HFFc6 (cell line): Measurements from ENCODE around the gene TAGLN2. TPM values are rescaled to one million over a fixed set of nuclear protein-coding genes. Genes with fewer than 3 reads are reported as not detected.
"Not testable (repeated sequence)": the region's sequence is repeated elsewhere in the genome, so short reads cannot be mapped to it uniquely, and the experiment has no call there.

ENCODE experiments used
- DNase-seq: peaks from one replicate; pipeline ENCODE4 v3.0.0-alpha.2; 2018
- H3K27ac Mint-ChIP-seq: 2 replicates; pipeline ENCODE4 v1.8.0; 2020; ENCODE audit warnings: mild to moderate bottlenecking, mixed read lengths
- H3K27me3 Mint-ChIP-seq: 2 replicates; pipeline ENCODE4 v1.8.0; 2021; ENCODE audit warnings: mild to moderate bottlenecking, moderate library complexity, mixed read lengths; ENCODE audit not compliant: insufficient read depth
- H3K36me3 Mint-ChIP-seq: 2 replicates; pipeline ENCODE4 v1.8.0; 2021; ENCODE audit warnings: low read depth, mixed read lengths
- H3K4me1 Mint-ChIP-seq: 2 replicates; pipeline ENCODE4 v1.8.0; 2020; ENCODE audit warnings: low read depth, mixed read lengths
- H3K4me3 Mint-ChIP-seq: 2 replicates; pipeline ENCODE4 v1.8.0; 2020; ENCODE audit warnings: mild to moderate bottlenecking, moderate library complexity, mixed read lengths
- H3K9me3 Mint-ChIP-seq: 2 replicates; pipeline ENCODE4 v1.8.0; 2020; ENCODE audit warnings: mild to moderate bottlenecking, mixed read lengths
- total RNA-seq, 6 experiments: library from RNA; stranded (reverse); fragmentation: NEBNext Ultra II Directional; extraction: Animal tissue kit (Norgen Biotek cat#: 25700); gene quantifications; 2 replicates in 1 of 6; 3 replicates in 5 of 6; pipeline ENCODE4 v1.2.3, GENCODE V29; 2021
- TF ChIP-seq, protein P1 (sequence below): fragments of 200-600 bp; sonication (generic); IDR thresholded peaks from 2 replicates; pipeline ENCODE4 v1.5.0; 2021; ENCODE audit warnings: antibody characterized with exemption, mild to moderate bottlenecking

The TAGLN2 gene
- total RNA-seq, 6 experiments from 2014 or later, result 560 to 914 (median 815) TPM

GRCh38 chr1:159902541-159902940, 22.8 kb downstream of the TAGLN2 start:
- Mint-ChIP-seq H3K4me1 (peaks cover 10% of the 10 kb centered on the region), H3K27ac (no peak overlapping the region), H3K9me3 (peaks cover 6% of the 10 kb centered on the region), H3K27me3 (no peaks in the 10 kb centered on the region), H3K36me3 (peaks cover 8% of the 10 kb centered on the region), H3K4me3 (no peak overlapping the region)
- DNase-seq, result no peak
- TF ChIP-seq, protein P1, sequence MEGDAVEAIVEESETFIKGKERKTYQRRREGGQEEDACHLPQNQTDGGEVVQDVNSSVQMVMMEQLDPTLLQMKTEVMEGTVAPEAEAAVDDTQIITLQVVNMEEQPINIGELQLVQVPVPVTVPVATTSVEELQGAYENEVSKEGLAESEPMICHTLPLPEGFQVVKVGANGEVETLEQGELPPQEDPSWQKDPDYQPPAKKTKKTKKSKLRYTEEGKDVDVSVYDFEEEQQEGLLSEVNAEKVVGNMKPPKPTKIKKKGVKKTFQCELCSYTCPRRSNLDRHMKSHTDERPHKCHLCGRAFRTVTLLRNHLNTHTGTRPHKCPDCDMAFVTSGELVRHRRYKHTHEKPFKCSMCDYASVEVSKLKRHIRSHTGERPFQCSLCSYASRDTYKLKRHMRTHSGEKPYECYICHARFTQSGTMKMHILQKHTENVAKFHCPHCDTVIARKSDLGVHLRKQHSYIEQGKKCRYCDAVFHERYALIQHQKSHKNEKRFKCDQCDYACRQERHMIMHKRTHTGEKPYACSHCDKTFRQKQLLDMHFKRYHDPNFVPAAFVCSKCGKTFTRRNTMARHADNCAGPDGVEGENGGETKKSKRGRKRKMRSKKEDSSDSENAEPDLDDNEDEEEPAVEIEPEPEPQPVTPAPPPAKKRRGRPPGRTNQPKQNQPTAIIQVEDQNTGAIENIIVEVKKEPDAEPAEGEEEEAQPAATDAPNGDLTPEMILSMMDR, result no peak

DNA sequence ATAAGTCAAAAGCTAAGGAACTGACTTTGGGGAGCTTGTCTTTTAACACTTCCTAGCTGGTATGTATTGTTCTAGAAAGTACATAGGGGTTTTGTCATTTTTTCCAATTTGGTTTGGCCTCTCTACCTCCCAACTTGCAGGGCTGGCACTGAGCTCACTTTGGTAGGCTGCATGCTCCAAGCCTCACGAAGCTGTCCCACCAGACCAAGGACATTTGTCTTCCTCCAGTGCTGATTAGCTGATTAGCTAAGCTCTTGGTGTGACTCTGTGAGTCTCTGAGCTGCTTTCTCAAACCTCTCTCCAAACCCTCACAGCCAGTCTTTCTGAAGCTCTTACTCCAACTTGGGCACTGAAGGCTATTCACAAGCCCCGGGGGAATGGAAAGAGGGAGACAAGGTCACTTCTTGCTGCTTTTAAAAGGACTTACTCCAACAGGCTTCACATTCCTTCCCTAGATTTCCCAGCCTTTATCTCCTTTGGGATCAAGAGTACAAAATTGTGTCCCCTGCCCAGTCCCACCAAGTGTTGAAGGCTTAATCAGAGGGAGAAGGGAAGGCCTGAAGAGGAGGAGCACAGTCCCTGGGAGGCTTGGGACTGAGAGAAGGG, 24.4 kb downstream of the TAGLN2 start:
- no peak overlapping the region for H3K4me3 Mint-ChIP-seq
- H3K4me1 Mint-ChIP-seq, result peaks cover 21% of the 10 kb centered on the region
- H3K36me3 Mint-ChIP-seq, result peaks cover 8% of the 10 kb centered on the region
- no peaks in the 10 kb centered on the region for H3K27me3 Mint-ChIP-seq
- H3K27ac Mint-ChIP-seq, result no peak overlapping the region; the same call in 1 of the 2 replicates
- TF ChIP-seq, protein P1, result no peak
- H3K9me3 Mint-ChIP-seq, result peaks cover 6% of the 10 kb centered on the region
- DNase-seq, result no peak

DNA sequence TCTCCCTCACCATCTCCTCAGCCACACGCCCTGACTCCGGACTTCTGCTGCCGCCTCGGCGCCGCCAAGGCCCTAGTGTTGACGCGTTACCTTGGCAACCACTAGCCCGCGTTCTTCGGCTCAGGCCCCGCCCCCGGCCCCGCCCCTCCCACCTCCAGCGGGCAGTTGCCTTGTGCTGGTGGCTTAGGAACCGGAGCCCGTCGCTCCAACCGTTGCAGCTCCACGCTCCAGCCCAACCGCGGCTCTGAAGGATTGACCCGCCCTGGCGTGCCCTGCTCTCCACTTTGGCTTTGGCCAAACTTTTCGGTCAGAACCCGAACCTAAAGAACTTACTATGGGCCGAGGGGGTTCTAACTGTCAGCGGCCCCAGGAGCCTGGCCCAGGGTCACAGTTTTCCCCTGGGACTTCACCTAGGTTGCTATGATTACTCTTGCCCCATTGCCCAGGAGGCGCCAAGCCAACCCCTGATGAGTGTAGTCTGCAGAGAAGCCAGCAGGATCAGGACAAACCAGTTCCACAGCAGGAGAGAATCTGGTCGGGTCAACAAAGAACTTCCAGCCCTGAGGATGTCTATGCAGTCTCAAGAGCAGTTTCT, 25.1 kb downstream of the TAGLN2 start, which contains the start of gene CFAP45:
CFAP45 (minus strand) TSS at position 80 of the 595 bp plus-strand sequence; CDS start at position 13, 67 bp downstream.
- peaks cover 8% of the 10 kb centered on the region for H3K36me3 Mint-ChIP-seq
- peaks cover 6% of the 10 kb centered on the region for H3K9me3 Mint-ChIP-seq
- H3K27ac Mint-ChIP-seq, result peak within 1 kb of the TSS; percentile 77
- H3K27me3 Mint-ChIP-seq, result no peaks in the 10 kb centered on the region
- DNase-seq, result no peak
- H3K4me1 Mint-ChIP-seq, result peaks cover 22% of the 10 kb centered on the region
- H3K4me3 Mint-ChIP-seq, result no peak within 1 kb of the TSS
- TF ChIP-seq, protein P1, result no peak

DNA sequence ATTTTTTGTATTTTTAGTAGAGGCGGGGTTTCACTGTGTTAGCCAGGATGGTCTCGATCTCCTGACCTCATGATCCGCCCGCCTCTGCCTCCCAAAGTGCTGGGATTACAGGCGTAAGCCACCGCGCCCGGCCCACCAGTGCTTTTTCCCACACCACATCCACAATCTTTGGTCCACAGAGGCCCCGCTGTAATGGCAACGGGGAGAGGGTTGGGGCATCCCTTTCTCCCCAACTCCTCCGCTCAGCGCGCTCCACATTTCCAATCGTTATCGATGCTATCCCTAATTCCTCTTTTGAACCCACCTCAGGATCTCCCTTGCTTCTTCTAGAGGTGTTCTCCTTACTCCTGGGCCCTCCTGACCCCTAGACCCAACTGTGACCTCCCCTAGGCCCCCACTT, 25.7 kb downstream of the TAGLN2 start:
- H3K9me3 Mint-ChIP-seq, H3K36me3 Mint-ChIP-seq, DNase-seq, H3K27me3 Mint-ChIP-seq, H3K4me3 Mint-ChIP-seq: not testable (repeated sequence)
- Mint-ChIP-seq H3K4me1 (peaks cover 22% of the 10 kb centered on the region), H3K27ac (peak overlapping the region; percentile 77)

DNA sequence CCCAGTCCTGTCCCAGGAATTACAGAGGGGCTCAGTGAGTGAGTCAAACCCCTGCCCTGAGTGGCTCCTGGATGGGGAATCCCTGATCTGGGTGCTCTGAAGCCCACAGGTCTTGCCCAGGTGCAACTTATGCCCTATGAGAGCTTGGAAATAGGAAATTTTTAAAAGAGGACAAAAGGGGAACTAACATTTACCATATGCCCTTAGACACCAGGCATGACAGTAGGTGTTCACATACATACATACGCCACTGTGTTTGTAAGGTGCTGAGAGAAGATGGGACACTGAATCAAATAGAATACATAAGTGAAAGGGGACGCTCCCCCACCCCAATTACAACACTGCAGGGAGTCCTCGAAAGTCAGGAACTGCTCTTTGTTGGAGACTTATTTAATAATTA, 26.8 kb downstream of the TAGLN2 start:
- no peak overlapping the region for H3K27ac Mint-ChIP-seq
- H3K36me3 Mint-ChIP-seq, result peaks cover 2% of the 10 kb centered on the region
- no peaks in the 10 kb centered on the region for H3K27me3 Mint-ChIP-seq
- peaks cover 22% of the 10 kb centered on the region for H3K4me1 Mint-ChIP-seq
- peaks cover under 1% of the 10 kb centered on the region; the same call in 1 of the 2 replicates for H3K9me3 Mint-ChIP-seq
- no peak for DNase-seq
- TF ChIP-seq, protein P1, result no peak
- H3K4me3 Mint-ChIP-seq, result no peak overlapping the region

DNA sequence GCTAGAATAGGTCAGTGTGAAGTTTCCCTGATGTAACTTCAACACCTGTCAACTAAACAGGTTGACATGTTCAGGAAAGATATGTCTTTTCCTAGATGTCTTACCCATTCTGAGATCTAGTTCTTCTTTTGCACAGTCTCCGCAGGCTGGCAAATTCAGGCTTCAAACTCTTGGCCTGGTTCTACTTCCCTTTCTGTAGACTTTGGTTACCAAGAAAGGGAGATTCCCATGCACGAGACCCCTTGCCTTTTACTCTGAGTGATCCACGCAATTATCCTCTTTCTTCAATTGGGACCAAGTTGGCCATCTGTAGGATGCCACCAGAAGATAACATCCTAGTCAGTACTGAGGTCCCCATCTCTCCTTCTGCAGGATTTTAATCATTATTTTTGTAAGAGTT, 27.3 kb downstream of the TAGLN2 start:
- Mint-ChIP-seq H3K36me3 (no peaks in the 10 kb centered on the region), H3K27me3 (no peaks in the 10 kb centered on the region), H3K27ac (no peak overlapping the region), H3K4me3 (no peak overlapping the region), H3K9me3 (no peaks in the 10 kb centered on the region), H3K4me1 (peaks cover 22% of the 10 kb centered on the region)
- TF ChIP-seq, protein P1, result no peak
- no peak for DNase-seq
